NCI-H1105 treated with DMSO at 0.1 percent for 48 hours (cell line): Measurements from ENCODE around the gene MEPCE.
"Not testable (repeated sequence)": the region's sequence is repeated elsewhere in the genome, so short reads cannot be mapped to it uniquely, and the experiment has no call there.

ENCODE experiments used
- DNase-seq: peaks from one replicate; lab custom pipeline; 2025; lab: John Stamatoyannopoulos, UW

The MEPCE gene

DNA sequence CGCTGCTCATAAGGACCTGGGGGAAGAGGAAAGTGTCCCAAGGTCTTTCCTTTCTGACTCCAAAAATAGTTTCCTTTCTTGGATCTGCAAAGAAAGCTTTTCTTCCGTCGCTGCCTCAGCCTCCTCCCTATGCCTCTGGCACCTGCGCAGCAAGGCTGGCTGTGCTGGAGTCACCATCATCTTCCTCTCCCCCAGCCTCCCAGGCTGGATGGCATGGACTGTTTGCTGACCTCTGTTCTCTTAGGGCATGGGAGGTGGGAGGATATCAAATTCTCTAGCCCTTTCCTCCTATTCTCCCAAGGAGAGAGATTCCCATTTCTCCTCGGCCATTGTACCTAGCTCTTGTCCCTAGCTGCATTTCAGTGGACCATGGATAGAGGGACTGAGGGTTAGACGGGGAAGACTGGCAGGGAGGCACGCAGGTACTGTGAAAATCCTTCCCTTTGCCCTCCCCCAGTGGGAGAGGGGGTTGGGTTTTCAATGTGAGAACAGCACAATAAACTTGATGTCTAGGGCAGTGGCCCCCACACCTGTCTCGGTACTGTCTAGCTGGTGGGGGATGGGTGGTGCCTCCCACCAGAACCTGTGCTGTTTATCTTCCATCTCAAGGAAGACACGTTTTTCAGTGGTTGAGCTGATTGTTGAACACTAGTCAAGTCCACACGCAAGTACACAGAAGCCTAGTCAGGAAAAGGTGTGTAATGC lies 4.1 kb downstream of the MEPCE start:
- DNase-seq = no peak

- DNase-seq = no peak
Measured at GRCh38 chr7:100434297-100435144, 4.9 kb downstream of the MEPCE start.

DNA sequence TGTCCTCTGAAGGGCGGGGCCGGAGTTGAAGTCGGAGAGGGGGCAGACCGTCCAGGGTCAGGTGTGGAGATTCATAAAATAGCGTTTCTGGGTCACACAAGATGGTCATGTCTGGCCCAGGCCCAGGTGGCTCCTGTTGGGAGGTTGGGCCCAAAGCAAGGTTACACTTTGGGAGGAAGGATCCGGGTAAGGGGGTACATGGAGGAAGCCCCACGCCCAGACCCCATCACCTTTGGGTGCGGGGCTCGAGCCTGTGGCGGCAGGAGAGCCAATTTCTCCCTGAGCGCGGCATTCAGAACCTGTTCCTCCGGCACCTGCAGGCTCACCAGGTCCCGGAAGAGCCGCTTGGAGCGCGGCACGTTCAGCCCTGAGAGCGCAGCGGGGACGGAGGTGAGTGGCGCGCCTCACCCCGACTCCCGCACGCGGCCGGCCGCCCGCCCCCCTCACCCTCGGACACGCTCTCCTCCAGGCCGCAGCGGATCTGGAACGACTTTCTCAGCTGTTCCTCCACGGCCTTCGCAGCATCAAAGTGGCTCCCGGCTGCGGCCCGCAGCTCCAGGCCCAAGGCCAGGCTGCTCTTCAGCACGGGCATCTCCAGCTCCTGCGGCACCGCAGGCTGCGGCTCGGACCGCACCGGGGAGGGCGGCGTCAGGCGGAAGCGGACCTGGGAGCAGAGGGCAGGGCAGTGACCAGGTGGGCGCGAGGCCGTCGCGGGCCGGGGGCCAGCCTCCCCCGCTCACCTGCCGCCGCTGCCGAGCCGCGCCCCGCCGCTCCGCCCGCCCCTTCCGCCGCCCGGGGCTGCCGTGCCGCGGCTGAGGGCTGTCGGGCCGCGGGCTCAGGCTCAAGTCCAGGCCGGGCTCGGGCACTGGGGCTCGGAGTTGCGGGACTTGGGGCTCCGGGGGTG lies 6.0 kb downstream of the MEPCE start:
- peak; percentile 23 for DNase-seq

DNA sequence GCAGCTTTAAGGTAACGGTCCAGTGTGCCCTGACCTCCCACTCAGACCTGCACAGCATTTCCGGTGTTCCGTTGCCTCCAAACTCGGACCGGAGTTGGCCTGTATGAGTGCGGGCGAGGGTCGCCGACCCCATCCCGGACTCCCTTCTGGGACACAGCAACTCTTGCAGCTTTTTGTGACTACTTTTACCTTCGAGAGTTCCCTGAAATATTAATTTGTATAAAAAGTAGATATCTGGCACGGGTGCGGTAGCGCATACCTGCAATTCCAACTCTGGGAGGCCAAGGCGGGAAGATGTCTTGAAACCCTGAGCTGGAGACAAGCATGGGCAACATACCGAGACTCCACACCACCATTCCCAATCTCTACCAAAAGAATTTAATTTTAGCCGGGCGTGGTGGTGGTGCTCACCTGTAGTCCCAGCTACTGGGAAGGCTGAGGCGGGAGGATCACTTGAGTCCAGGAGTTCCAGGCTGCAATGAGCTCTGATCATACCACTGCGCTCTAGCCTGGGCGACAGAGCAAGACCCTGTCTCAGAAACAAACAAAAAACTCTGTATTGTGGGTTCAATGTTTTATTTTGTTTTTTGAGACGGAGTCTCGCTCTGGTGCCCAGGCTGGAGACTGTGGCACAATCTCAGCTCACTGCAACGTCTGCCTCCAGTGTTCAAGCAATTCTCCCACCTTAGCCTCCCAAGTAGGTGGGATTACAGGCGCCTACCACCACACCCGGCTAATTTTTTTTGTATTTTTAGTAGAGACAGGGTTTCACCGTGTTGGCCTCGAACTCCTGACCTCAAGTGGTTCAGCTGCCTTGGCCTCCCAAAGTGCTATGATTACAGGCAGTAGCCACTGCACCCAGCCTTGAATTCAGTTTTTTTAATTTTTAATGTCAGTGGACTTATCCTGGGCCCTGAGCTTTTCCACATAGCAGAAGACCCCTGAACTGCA lies 7.8 kb downstream of the MEPCE start:
- no peak for DNase-seq

- no peak for DNase-seq
Measured at GRCh38 chr7:100438172-100438571, 8.5 kb downstream of the MEPCE start.

GRCh38 chr7:100438731-100439130 lies 9.1 kb downstream of the MEPCE start:
- DNase-seq = not testable (repeated sequence)

- not testable (repeated sequence) for DNase-seq
Measured at GRCh38 chr7:100439244-100439643, 9.6 kb downstream of the MEPCE start.

GRCh38 chr7:100441641-100442535 lies 12.3 kb downstream of the MEPCE start:
- DNase-seq = no peak

- no peak for DNase-seq
Measured at GRCh38 chr7:100443096-100443840, 13.6 kb downstream of the MEPCE start.

GRCh38 chr7:100444311-100445278 lies 15.0 kb downstream of the MEPCE start:
- DNase-seq = no peak

DNA sequence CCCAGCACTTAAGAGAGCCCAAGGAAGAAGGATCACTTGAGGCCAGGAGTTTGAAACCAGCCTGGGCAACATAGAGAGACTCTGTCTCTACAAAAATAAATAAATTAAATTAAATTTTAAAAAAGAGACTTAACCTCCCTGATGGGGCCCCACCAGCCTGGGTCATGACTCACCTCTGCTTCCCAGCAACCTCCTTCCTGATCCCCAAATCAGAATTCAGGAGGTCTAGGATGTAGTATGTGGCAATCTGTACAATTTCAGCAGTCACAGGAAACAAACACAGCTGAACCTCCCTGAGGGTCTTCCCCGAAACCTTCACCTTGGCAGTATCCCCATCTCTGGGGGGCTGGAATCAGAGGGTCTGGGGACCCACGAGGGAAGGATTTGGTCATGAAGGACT lies 16.4 kb downstream of the MEPCE start:
- no peak for DNase-seq

DNA sequence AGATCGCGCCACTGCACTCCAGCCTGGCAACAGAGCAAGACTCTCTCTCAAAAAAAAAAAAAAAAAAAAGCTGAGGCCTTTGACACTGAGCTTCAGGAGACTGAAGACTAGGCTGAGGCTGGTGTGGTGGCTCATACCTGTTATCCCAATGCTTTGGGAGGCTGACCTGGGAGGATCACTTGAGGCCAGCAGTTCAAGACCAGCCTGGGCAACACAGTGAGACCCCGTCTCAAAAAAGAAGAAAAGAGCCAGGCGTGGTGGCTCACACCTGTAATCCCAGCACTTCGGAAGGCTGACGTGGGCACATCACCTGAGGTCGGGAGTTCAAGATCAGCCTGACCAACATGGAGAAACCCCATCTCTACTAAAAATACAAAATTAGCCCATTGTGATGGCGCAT lies 17.7 kb downstream of the MEPCE start:
- not testable (repeated sequence) for DNase-seq

DNA sequence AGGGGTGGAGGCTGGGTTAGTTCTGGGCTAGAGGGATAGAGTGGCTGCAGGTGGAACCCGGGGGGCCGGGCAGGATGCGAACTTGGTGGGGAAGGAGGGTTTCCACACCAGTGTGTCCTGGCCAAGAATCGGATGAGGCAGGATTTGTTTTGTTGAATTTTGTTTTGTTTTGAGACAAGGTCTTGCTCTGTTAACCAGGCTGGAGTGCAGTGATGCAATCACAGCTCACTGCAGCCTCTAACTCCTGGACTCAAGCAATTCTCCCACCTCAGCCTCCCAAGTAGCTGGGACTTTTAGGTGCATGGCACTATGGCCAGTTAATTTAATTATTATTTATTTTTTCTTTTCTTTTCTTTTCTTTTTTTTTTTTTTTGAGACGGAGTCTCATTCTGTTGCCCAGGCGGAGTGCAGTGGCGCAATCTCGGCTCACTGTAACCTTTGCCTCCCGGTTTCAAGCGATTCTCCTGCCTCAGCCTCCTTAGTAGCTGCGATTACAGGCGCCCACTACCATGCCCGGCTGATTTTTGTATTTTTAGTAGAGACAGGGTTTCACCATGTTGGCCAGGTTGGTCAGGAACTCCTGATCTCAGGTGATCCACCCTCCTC lies 19.7 kb downstream of the MEPCE start:
- no peak for DNase-seq

GRCh38 chr7:100452513-100452912 lies 22.9 kb downstream of the MEPCE start:
- DNase-seq = no peak

- DNase-seq = not testable (repeated sequence)
Measured at GRCh38 chr7:100453854-100454253, 24.2 kb downstream of the MEPCE start.

- no peak for DNase-seq
Measured at GRCh38 chr7:100455206-100455605, 25.6 kb downstream of the MEPCE start.

DNA sequence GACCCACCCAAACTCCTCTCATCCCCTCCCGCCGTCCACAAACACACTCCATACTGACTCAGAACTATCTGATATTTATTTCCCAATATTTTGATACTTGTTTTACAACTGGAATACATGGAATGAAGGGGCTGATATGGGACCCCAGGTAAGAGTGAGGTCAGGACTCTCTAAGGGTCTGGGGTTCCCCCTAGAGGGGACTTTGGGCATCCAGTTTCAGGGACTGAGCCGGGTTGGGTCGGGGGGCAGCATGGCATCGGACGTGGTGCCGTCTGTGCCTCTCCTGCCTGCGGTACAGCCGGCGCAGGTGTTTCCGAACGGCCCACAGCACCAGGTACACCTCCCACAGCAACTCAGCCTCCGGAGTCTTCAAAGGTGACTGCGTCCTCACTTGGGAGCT lies 26.9 kb downstream of the MEPCE start:
- DNase-seq = no peak

DNA sequence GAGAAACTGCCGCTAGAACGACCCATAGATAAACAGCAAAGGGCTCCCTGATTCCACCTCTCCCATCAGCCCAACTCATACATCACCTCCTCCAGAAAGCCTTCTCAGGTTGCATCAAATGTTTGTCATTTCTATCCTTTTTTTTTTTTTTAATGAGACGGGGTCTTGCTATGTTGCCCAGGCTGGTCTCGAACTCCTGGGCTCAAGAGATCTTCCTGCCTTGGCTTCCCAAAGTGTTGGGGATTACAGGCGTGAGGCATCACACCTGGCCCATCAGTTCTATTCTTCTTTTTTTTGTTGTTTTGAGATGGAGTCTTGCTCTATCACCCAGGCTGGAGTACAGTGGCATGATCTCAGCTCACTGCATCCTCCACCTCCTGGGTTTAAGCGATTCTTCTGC lies 27.4 kb downstream of the MEPCE start:
- no peak for DNase-seq
